Activated B cell treated with CpG ODN at 0.5 μM for 24 hours (primary cell): Measurements from ENCODE around the gene GPR149. TPM values are rescaled to one million over a fixed set of nuclear protein-coding genes. Genes with fewer than 3 reads are reported as not detected.

Source experiments
- ATAC-seq: fragments of 200-7000 bp; cut with Tn5 transposase; one replicate; pipeline ENCODE4 v1.10.0; 2021; ENCODE audit warnings: low read depth, mild to moderate bottlenecking, moderate library complexity
- CTCF ChIA-PET: fragments of 350-600 bp; sonication (Branson Sonifier 250); formaldehyde crosslinking; loops from one replicate; lab custom pipeline; 2021; ENCODE audit warnings: antibody characterized with exemption; lab: Charles Lee
- POLR2A ChIA-PET: fragments of 350-600 bp; sonication (Branson Sonifier 250); formaldehyde crosslinking; loops from one replicate; lab custom pipeline; 2021; ENCODE audit warnings: antibody characterized with exemption; lab: Charles Lee
- DNase-seq: peaks from one replicate; pipeline ENCODE4 v3.0.0; 2022
- H3K27ac Mint-ChIP-seq: one replicate; pipeline ENCODE4 v1.8.0; 2020; ENCODE audit warnings: mixed read lengths
- H3K27me3 Mint-ChIP-seq: one replicate; pipeline ENCODE4 v1.8.0; 2021; ENCODE audit warnings: mixed read lengths
- H3K36me3 Mint-ChIP-seq: one replicate; pipeline ENCODE4 v1.8.0; 2021; ENCODE audit warnings: low read depth, mixed read lengths
- H3K4me1 Mint-ChIP-seq: one replicate; pipeline ENCODE4 v1.8.0; 2021; ENCODE audit warnings: mixed read lengths
- H3K4me3 Mint-ChIP-seq: one replicate; pipeline ENCODE4 v1.8.0; 2020; ENCODE audit warnings: mild to moderate bottlenecking, mixed read lengths
- H3K9me3 Mint-ChIP-seq: one replicate; pipeline ENCODE4 v1.8.0; 2020; ENCODE audit warnings: mixed read lengths
- intact Hi-C: fragments of 100-400 bp; cut with micrococcal nuclease; formaldehyde crosslinking; loops from one replicate; pipeline ENCODE4 v1.15.1; 2024
- total RNA-seq: library from RNA; stranded (reverse); gene quantifications from 2 replicates; pipeline ENCODE4 v1.2.3, GENCODE V29; 2022
- TF ChIP-seq, protein P1 (sequence below): fragments of 200-600 bp; IDR thresholded peaks from one replicate; pipeline ENCODE4 v1.8.0; 2022; ENCODE audit warnings: antibody characterized with exemption, mild to moderate bottlenecking

GPR149 gene, protein sequence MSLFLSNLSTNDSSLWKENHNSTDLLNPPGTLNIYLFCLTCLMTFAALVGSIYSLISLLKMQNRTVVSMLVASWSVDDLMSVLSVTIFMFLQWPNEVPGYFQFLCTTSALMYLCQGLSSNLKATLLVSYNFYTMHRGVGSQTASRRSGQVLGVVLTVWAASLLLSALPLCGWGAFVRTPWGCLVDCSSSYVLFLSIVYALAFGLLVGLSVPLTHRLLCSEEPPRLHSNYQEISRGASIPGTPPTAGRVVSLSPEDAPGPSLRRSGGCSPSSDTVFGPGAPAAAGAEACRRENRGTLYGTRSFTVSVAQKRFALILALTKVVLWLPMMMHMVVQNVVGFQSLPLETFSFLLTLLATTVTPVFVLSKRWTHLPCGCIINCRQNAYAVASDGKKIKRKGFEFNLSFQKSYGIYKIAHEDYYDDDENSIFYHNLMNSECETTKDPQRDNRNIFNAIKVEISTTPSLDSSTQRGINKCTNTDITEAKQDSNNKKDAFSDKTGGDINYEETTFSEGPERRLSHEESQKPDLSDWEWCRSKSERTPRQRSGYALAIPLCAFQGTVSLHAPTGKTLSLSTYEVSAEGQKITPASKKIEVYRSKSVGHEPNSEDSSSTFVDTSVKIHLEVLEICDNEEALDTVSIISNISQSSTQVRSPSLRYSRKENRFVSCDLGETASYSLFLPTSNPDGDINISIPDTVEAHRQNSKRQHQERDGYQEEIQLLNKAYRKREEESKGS
- not detected in 2 replicates for total RNA-seq

- Mint-ChIP-seq H3K27ac (no peak within 1 kb of the TSS), H3K9me3 (no peaks in the 10 kb centered on the region), H3K4me1 (no peaks in the 10 kb centered on the region), H3K27me3 (peaks cover 31% of the 10 kb centered on the region), H3K36me3 (no peaks in the 10 kb centered on the region), H3K4me3 (no peak within 1 kb of the TSS)
- intact Hi-C loops, result no loop called here
- ATAC-seq, result no peak
- no peak for DNase-seq
- CTCF ChIA-PET, result no interaction called here
- POLR2A ChIA-PET, result no interaction called here
- TF ChIP-seq, protein P1, sequence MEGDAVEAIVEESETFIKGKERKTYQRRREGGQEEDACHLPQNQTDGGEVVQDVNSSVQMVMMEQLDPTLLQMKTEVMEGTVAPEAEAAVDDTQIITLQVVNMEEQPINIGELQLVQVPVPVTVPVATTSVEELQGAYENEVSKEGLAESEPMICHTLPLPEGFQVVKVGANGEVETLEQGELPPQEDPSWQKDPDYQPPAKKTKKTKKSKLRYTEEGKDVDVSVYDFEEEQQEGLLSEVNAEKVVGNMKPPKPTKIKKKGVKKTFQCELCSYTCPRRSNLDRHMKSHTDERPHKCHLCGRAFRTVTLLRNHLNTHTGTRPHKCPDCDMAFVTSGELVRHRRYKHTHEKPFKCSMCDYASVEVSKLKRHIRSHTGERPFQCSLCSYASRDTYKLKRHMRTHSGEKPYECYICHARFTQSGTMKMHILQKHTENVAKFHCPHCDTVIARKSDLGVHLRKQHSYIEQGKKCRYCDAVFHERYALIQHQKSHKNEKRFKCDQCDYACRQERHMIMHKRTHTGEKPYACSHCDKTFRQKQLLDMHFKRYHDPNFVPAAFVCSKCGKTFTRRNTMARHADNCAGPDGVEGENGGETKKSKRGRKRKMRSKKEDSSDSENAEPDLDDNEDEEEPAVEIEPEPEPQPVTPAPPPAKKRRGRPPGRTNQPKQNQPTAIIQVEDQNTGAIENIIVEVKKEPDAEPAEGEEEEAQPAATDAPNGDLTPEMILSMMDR, result no peak
These were observed at the start of gene GPR149 for GRCh38 chr3:154430014-154430413. Gene GPR149, minus strand, starts transcription at chr3:154430190. Its CDS starts 575 bp downstream, at chr3:154429615.

- H3K4me3 Mint-ChIP-seq, result no peak overlapping the region
- POLR2A ChIA-PET, result no interaction called here
These were observed 43.8 kb upstream of the GPR149 start for GRCh38 chr3:154473769-154474168.

GRCh38 chr3:154469585-154469984 is 39.6 kb upstream of the GPR149 start:
- no peaks in the 10 kb centered on the region for H3K27me3 Mint-ChIP-seq
- TF ChIP-seq, protein P1, result no peak

More at GRCh38 chr3:154473769-154474168, 43.8 kb upstream of the GPR149 start:
- intact Hi-C loops, result no loop called here
- Mint-ChIP-seq H3K27me3 (no peaks in the 10 kb centered on the region), H3K36me3 (no peaks in the 10 kb centered on the region), H3K4me1 (no peaks in the 10 kb centered on the region), H3K27ac (no peak overlapping the region), H3K9me3 (peaks cover 10% of the 10 kb centered on the region)
- CTCF ChIA-PET, result no interaction called here
- no peak for DNase-seq
- ATAC-seq, result no peak
- TF ChIP-seq, protein P1, result no peak

GRCh38 chr3:154464440-154465190 is 34.6 kb upstream of the GPR149 start:
- Mint-ChIP-seq H3K27me3 (no peaks in the 10 kb centered on the region), H3K36me3 (no peaks in the 10 kb centered on the region), H3K27ac (no peak overlapping the region), H3K4me3 (no peak overlapping the region), H3K4me1 (no peaks in the 10 kb centered on the region), H3K9me3 (no peaks in the 10 kb centered on the region)
- no peak for DNase-seq
- ATAC-seq, result no peak
- TF ChIP-seq, protein P1, result no peak
- intact Hi-C loops, result no loop called here
- POLR2A ChIA-PET, result no interaction called here
- CTCF ChIA-PET, result interaction anchor here (0.6 kb wide), 1 partner anchor 24 kb away, joined by 3 read pairs; no protein-coding TSS in a partner anchor

More at GRCh38 chr3:154469585-154469984, 39.6 kb upstream of the GPR149 start:
- POLR2A ChIA-PET, result no interaction called here
- no peaks in the 10 kb centered on the region for H3K4me1 Mint-ChIP-seq
- no peak overlapping the region for H3K27ac Mint-ChIP-seq
- H3K9me3 Mint-ChIP-seq, result peaks cover 10% of the 10 kb centered on the region
- DNase-seq, result no peak
- ATAC-seq, result no peak
- intact Hi-C loops, result no loop called here
- CTCF ChIA-PET, result no interaction called here
- no peaks in the 10 kb centered on the region for H3K36me3 Mint-ChIP-seq
- H3K4me3 Mint-ChIP-seq, result no peak overlapping the region
